Ishikawa (cell line): ENCODE results near the gene RPGRIP1L.

Source experiments
- CREB1 ChIP-seq: IDR thresholded peaks from 2 replicates; pipeline ENCODE4 v1.6.1; 2012; ENCODE audit warnings: low read depth
- EGR1 ChIP-seq: IDR thresholded peaks from 2 replicates; pipeline ENCODE4 v1.6.1; 2012
- EP300 ChIP-seq: IDR thresholded peaks from 2 replicates; pipeline ENCODE4 v1.6.1; 2012; ENCODE audit warnings: borderline replicate concordance
- FOXM1 ChIP-seq: IDR thresholded peaks from 2 replicates; pipeline ENCODE4 v1.6.1; 2012; ENCODE audit warnings: low read depth, borderline replicate concordance
- NFIC ChIP-seq: IDR thresholded peaks from 2 replicates; pipeline ENCODE4 v1.6.1; 2012
- RAD21 ChIP-seq: IDR thresholded peaks from 2 replicates; pipeline ENCODE4 v1.6.1; 2012; ENCODE audit warnings: low read depth
- TAF1 ChIP-seq: IDR thresholded peaks from 2 replicates; pipeline ENCODE4 v1.6.1; 2012; ENCODE audit warnings: low read depth, mild to moderate bottlenecking
- TEAD4 ChIP-seq: IDR thresholded peaks from 2 replicates; pipeline ENCODE4 v1.6.1; 2012
- YY1 ChIP-seq: IDR thresholded peaks from 2 replicates; pipeline ENCODE4 v1.6.1; 2012; ENCODE audit warnings: low read depth
- ZBTB7A ChIP-seq: IDR thresholded peaks from 2 replicates; pipeline ENCODE4 v1.6.1; 2012; ENCODE audit warnings: low read depth
- TF ChIP-seq, protein P1 (sequence below): IDR thresholded peaks from 2 replicates; pipeline ENCODE4 v1.6.1; 2012; ENCODE audit warnings: low read depth, mild to moderate bottlenecking
- TF ChIP-seq, protein P2 (sequence below): IDR thresholded peaks from 2 replicates; pipeline ENCODE4 v1.6.1; 2012
- TF ChIP-seq, protein P3 (sequence below): IDR thresholded peaks from 2 replicates; pipeline ENCODE4 v1.6.1; 2012

DNA sequence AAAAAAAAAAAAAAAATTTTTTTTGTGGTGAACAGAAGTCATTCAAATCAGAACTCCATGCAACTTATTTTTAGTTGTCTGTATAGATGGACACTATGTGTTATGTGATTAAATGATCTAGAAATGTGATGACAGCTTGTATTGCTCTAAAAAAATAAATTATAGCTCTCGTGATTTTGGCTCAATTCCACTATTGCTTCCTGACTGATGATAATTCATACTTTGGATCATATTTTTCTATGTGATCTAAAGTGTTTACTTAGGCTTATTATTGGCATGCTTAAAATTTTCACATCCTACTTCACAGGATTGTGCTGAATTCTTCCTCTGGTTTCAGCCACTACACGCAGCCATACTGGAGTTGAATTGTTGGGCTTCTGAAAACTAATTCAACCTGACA, 76.8 kb downstream of the RPGRIP1L start:
- no peak for TF ChIP-seq FOXM1
- no peak for TF ChIP-seq YY1
- TF ChIP-seq EP300, result no peak
- TF ChIP-seq, protein P1, sequence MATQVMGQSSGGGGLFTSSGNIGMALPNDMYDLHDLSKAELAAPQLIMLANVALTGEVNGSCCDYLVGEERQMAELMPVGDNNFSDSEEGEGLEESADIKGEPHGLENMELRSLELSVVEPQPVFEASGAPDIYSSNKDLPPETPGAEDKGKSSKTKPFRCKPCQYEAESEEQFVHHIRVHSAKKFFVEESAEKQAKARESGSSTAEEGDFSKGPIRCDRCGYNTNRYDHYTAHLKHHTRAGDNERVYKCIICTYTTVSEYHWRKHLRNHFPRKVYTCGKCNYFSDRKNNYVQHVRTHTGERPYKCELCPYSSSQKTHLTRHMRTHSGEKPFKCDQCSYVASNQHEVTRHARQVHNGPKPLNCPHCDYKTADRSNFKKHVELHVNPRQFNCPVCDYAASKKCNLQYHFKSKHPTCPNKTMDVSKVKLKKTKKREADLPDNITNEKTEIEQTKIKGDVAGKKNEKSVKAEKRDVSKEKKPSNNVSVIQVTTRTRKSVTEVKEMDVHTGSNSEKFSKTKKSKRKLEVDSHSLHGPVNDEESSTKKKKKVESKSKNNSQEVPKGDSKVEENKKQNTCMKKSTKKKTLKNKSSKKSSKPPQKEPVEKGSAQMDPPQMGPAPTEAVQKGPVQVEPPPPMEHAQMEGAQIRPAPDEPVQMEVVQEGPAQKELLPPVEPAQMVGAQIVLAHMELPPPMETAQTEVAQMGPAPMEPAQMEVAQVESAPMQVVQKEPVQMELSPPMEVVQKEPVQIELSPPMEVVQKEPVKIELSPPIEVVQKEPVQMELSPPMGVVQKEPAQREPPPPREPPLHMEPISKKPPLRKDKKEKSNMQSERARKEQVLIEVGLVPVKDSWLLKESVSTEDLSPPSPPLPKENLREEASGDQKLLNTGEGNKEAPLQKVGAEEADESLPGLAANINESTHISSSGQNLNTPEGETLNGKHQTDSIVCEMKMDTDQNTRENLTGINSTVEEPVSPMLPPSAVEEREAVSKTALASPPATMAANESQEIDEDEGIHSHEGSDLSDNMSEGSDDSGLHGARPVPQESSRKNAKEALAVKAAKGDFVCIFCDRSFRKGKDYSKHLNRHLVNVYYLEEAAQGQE, result no peak
- no peak for TF ChIP-seq RAD21
- TF ChIP-seq, protein P2, sequence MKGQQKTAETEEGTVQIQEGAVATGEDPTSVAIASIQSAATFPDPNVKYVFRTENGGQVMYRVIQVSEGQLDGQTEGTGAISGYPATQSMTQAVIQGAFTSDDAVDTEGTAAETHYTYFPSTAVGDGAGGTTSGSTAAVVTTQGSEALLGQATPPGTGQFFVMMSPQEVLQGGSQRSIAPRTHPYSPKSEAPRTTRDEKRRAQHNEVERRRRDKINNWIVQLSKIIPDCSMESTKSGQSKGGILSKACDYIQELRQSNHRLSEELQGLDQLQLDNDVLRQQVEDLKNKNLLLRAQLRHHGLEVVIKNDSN, result no peak
- no peak for TF ChIP-seq ZBTB7A
- no peak for TF ChIP-seq CREB1
- TF ChIP-seq, protein P3, sequence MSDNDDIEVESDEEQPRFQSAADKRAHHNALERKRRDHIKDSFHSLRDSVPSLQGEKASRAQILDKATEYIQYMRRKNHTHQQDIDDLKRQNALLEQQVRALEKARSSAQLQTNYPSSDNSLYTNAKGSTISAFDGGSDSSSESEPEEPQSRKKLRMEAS, result no peak
- no peak for TF ChIP-seq TEAD4
- no peak for TF ChIP-seq NFIC
- no peak for TF ChIP-seq EGR1
- no peak for TF ChIP-seq TAF1
